Loucy (cell line): ENCODE results near the gene CEBPA.

Experiments used
- H2AFZ ChIP-seq: fragments of 200-600 bp; sonication (generic); 2 replicates; pipeline ENCODE4 v1.6.0; 2016; ENCODE audit warnings: antibody characterized with exemption, mild to moderate bottlenecking, low read length, moderate library complexity
- H3F3A ChIP-seq: fragments of 200-600 bp; 2 replicates; pipeline ENCODE4 v1.6.0; 2016; ENCODE audit warnings: antibody characterized with exemption, low read depth, mild to moderate bottlenecking
- H3K27me3 ChIP-seq: fragments of 200-600 bp; sonication (generic); 2 replicates; pipeline ENCODE4 v1.6.1; 2014; ENCODE audit warnings: low read length, mild to moderate bottlenecking; ENCODE audit not compliant: insufficient read depth, poor library complexity, severe bottlenecking
- H3K36me3 ChIP-seq: fragments of 200-600 bp; sonication (generic); 2 replicates; pipeline ENCODE4 v1.6.1; 2016; ENCODE audit warnings: low read length; ENCODE audit not compliant: insufficient read depth
- H3K4me1 ChIP-seq: fragments of 200-600 bp; sonication (generic); 2 replicates; pipeline ENCODE4 v1.5.1; 2014; ENCODE audit warnings: low read length, mild to moderate bottlenecking; ENCODE audit not compliant: insufficient read depth, poor library complexity, severe bottlenecking
- H3K4me2 ChIP-seq: fragments of 200-600 bp; sonication (generic); 2 replicates; pipeline ENCODE4 v1.6.0; 2014; ENCODE audit warnings: antibody characterized with exemption, low read length, low read depth, mild to moderate bottlenecking; ENCODE audit not compliant: poor library complexity, severe bottlenecking
- H3K4me3 ChIP-seq: fragments of 200-600 bp; sonication (generic); 2 replicates; pipeline ENCODE4 v1.5.1; 2014; ENCODE audit warnings: low read length, mild to moderate bottlenecking, mixed read lengths; ENCODE audit not compliant: poor library complexity, severe bottlenecking
- H3K79me2 ChIP-seq: fragments of 200-600 bp; sonication (generic); 2 replicates; pipeline ENCODE4 v1.6.1; 2014; ENCODE audit warnings: low read length; ENCODE audit not compliant: insufficient read depth
- H3K9ac ChIP-seq: fragments of 200-600 bp; sonication (generic); 2 replicates; pipeline ENCODE4 v1.6.0; 2014; ENCODE audit warnings: mild to moderate bottlenecking, low read depth, low read length, moderate library complexity; ENCODE audit not compliant: poor library complexity, severe bottlenecking
- H3K9me2 ChIP-seq: fragments of 200-600 bp; sonication (generic); replicated peaks from 2 replicates; pipeline ENCODE4 v1.6.1; 2016; ENCODE audit warnings: low read depth, low read length, mixed read lengths
- H3K9me3 ChIP-seq: fragments of 200-600 bp; sonication (generic); 2 replicates; pipeline ENCODE4 v1.6.1; 2014; ENCODE audit warnings: mild to moderate bottlenecking, antibody characterized with exemption, low read length, low read depth; ENCODE audit not compliant: insufficient read depth
- H4K20me1 ChIP-seq: fragments of 200-600 bp; sonication (generic); 2 replicates; pipeline ENCODE4 v1.6.0; 2014; ENCODE audit warnings: antibody characterized with exemption, low read length, mild to moderate bottlenecking; ENCODE audit not compliant: insufficient read depth, poor library complexity, severe bottlenecking
- CTCF ChIP-seq: fragments of 200-600 bp; sonication (generic); conservative IDR thresholded peaks from 2 replicates; pipeline ENCODE4 v1.5.1; 2014; ENCODE audit warnings: mild to moderate bottlenecking, antibody characterized with exemption, low read length
- EZH2phosphoT487 ChIP-seq: fragments of 200-600 bp; IDR thresholded peaks from 2 replicates; pipeline ENCODE4 v1.6.1; 2018; ENCODE audit warnings: antibody characterized with exemption, mild to moderate bottlenecking, moderate library complexity, borderline replicate concordance

CEBPA gene

GRCh38 chr19:33290956-33291622 lies 11.2 kb downstream of the CEBPA start:
- no peak overlapping the region for H3K9ac ChIP-seq
- peaks cover 11% of the 10 kb centered on the region for H3K4me1 ChIP-seq
- no peak overlapping the region for H2AFZ ChIP-seq
- no peaks in the 10 kb centered on the region for H3K36me3 ChIP-seq
- H3K4me3 ChIP-seq = no peak overlapping the region
- no peak overlapping the region for H3K4me2 ChIP-seq
- peaks cover 15% of the 10 kb centered on the region; the same call in 1 of the 2 replicates for H3K9me3 ChIP-seq
- no peaks in the 10 kb centered on the region for H3K27me3 ChIP-seq
- H3K79me2 ChIP-seq = no peaks in the 10 kb centered on the region
- H3K9me2 ChIP-seq = no peaks in the 10 kb centered on the region
- H4K20me1 ChIP-seq = no peaks in the 10 kb centered on the region
- H3F3A ChIP-seq = no peaks in the 10 kb centered on the region
- TF ChIP-seq EZH2phosphoT487 = no peak

- peaks cover 15% of the 10 kb centered on the region; the same call in 1 of the 2 replicates for H3K9me3 ChIP-seq
- H3K79me2 ChIP-seq = no peaks in the 10 kb centered on the region
- no peaks in the 10 kb centered on the region for H3K27me3 ChIP-seq
- no peak for TF ChIP-seq EZH2phosphoT487
- no peak overlapping the region for H3K9ac ChIP-seq
- no peaks in the 10 kb centered on the region for H3K36me3 ChIP-seq
- no peaks in the 10 kb centered on the region for H3F3A ChIP-seq
- no peak overlapping the region for H3K4me2 ChIP-seq
- no peak overlapping the region for H3K4me3 ChIP-seq
- H3K9me2 ChIP-seq = no peaks in the 10 kb centered on the region
- H4K20me1 ChIP-seq = no peaks in the 10 kb centered on the region
- peaks cover 15% of the 10 kb centered on the region for H3K4me1 ChIP-seq
- H2AFZ ChIP-seq = no peak overlapping the region
These were observed 12.1 kb downstream of the CEBPA start for GRCh38 chr19:33290082-33290815.

- H3K9me3 ChIP-seq = peaks cover 15% of the 10 kb centered on the region; the same call in 1 of the 2 replicates
- H3K27me3 ChIP-seq = no peaks in the 10 kb centered on the region
- H3K4me3 ChIP-seq = no peak overlapping the region
- no peaks in the 10 kb centered on the region for H3K9me2 ChIP-seq
- H3K36me3 ChIP-seq = no peaks in the 10 kb centered on the region
- H4K20me1 ChIP-seq = no peaks in the 10 kb centered on the region
- no peaks in the 10 kb centered on the region for H3K79me2 ChIP-seq
- no peak overlapping the region for H3K9ac ChIP-seq
- peaks cover 18% of the 10 kb centered on the region for H3K4me1 ChIP-seq
- H2AFZ ChIP-seq = no peak overlapping the region
- TF ChIP-seq CTCF = no peak
- TF ChIP-seq EZH2phosphoT487 = no peak
- H3K4me2 ChIP-seq = no peak overlapping the region
- H3F3A ChIP-seq = no peaks in the 10 kb centered on the region
These were observed 13.1 kb downstream of the CEBPA start for GRCh38 chr19:33289261-33289660.

- Histone ChIP-seq H3K9me3 (peaks cover 15% of the 10 kb centered on the region; the same call in 1 of the 2 replicates), H4K20me1 (no peaks in the 10 kb centered on the region), H3K4me3 (no peak overlapping the region), H2AFZ (no peak overlapping the region), H3K9ac (no peak overlapping the region), H3K27me3 (no peaks in the 10 kb centered on the region), H3F3A (no peaks in the 10 kb centered on the region), H3K9me2 (no peaks in the 10 kb centered on the region), H3K36me3 (no peaks in the 10 kb centered on the region), H3K4me2 (no peak overlapping the region), H3K4me1 (peaks cover 18% of the 10 kb centered on the region), H3K79me2 (no peaks in the 10 kb centered on the region)
- TF ChIP-seq EZH2phosphoT487 = no peak
These were observed 13.7 kb downstream of the CEBPA start for GRCh38 chr19:33288666-33289065.
